HK-2 (cell line): ENCODE data around the gene DOK4.
"Not testable (repeated sequence)": the region's sequence is repeated elsewhere in the genome, so short reads cannot be mapped to it uniquely, and the experiment has no call there.

Experiments
- DNase-seq: peaks from one replicate; pipeline ENCODE4 v3.0.0-alpha.2; 2018; ENCODE audit not compliant: unreplicated experiment

DOK4 gene

GRCh38 chr16:57502048-57502775 is 15.9 kb upstream of the DOK4 start:
- no peak for DNase-seq

GRCh38 chr16:57501492-57501891 is 15.2 kb upstream of the DOK4 start:
- no peak for DNase-seq

- DNase-seq, result no peak
Observed at GRCh38 chr16:57500578-57501111, 14.4 kb upstream of the DOK4 start.

DNA sequence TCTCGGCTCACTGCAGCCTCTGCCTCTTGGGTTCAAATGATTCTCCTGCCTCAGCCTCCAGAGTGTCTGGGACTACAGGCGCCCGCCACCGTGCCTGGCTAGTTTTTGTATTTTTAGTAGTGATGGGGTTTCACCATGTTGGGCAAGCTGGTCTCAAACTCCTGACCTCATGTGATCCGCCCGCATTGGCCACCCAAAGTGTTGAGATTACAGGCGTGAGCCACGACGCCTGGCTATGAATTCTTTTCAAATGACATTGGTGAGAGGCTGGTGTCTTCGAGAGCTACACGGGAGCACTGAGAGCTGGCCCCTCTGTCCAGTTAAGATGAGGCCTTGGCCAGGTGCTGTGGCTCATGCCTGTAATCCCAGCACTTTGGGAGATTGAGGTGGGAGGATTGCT is 13.6 kb upstream of the DOK4 start:
- not testable (repeated sequence) for DNase-seq

- DNase-seq, result no peak
Observed at GRCh38 chr16:57498031-57498430, 11.7 kb upstream of the DOK4 start.

GRCh38 chr16:57497121-57497520 is 10.8 kb upstream of the DOK4 start:
- DNase-seq, result no peak

DNA sequence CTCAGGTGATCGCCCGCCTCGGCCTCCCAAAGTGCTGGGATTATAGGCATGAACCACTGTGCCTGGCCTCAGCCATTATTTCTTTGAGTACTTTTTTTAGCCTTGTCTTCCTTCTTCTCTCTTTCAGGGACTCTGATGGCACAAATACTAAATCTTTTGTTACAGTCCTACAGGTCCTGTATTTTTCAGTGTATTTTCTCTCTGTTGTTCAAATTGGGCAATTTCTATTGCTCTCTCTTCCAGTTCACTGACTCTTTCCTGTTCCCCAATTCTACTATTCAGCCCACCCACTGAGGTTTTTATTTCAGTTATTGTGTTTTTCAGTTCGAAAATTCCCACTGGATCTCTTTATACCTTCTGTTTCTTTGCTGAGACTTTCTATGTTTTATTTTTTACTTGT is 7.5 kb upstream of the DOK4 start:
- DNase-seq, result no peak

- no peak for DNase-seq
Observed at GRCh38 chr16:57489229-57489628, 2.9 kb upstream of the DOK4 start.

DNA sequence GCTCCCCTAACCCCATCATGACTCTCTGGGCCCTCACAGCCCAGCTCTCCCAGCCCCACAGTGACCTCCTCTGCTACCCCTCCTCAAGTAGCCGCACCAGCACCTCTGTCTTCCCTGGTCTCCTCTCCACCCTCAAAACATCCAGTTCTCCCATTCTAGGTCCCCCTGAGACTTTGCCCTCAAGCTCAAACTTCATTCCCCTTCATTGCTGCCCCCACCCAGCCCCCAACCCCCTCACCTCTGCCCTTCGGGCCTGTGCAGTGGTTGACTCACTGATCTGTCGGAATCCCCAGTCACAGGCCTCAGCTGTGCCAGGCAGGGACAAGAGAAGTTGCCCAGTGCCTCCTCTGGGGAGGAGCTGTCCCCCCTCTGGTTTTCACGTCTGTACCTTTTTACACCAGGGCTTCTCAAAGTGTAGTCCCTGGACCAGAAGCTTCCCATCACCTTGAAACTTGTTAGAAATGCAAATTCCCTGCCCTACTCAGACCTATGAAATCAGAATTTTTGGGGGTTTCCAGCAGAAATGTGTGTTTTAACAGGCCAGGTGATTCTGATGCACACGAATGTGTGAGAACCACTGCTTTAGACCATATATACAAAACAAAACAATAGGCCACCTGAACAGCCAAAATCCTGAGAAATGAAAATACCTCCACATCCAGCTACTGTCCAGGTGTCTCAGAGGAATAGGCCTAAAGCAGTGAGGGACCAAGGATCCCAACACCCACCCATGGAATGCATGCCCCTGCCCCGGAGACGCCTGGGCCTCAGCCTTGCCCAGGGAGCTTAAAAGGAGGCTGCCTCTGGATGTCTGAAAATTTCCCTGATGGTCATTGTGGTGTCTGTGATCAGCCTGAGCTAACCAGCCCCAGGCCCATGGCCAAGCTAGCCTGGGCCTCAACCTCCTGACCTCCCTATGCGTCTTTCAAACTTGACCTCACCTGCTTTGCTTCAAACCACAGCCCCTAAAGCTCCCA is 853 bp upstream of the DOK4 start:
- DNase-seq, result peak; percentile 29

GRCh38 chr16:57485091-57485915 is 990 bp downstream of the DOK4 start:
- no peak for DNase-seq

DNA sequence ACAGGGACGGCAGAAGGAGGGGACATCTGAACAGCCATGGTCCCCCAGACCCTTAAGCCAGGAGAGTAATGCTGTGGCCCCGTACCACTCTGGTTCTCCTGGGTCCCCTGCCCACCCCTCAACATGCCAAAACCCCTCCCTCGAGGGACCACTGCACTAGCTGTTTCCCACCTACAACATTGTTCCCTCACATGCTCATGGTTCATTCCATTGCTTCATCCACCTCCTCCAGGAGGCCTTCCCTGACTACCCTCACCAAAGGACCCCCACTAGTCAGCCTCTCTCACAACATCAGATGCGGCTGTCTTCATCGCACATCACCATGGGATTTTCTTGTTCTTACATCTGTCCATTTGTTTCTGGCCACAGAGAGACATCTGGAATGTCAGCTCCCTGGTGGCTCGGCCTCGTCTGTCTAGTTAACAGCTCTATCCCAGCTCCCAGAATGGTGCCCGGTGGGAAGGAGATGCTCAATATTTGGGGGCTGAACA is 1.7 kb downstream of the DOK4 start:
- no peak for DNase-seq

DNA sequence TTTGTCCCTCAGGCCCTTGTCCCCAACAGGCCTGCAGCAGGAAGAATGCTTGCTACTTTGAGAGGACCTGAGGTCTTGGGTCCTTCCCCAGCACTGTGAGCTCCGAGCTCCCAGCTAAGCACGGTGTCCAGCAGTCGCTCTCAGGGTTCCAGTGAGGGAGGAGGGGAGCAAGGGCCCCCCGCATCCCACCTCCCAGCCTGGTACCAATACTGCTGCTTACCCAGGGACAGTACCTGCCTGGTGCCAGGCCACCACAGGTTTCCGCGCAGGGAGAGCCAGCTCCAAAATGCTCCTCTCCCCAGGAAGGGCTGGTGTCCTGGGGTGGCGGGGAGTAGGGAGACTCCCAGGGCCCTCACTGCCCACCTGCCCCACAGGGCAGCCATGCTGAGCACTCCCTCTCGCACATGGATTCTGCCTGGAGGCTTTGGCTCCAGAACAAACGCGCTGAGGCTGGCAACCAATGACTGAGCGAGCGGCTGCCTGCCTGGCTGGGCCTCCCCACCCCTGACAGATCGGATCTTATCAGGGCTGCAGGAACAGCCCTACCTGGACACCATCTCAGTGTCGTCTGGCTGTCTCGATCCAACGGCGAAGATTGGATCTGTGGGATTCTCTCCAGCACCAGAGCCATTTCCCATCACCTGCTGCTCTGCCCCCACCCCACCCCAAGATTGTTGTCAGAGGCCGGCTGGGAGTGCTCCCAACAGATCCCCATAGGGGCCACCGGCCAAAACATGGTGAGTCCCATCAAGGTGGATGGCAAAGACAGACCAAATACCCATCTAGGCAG is 2.4 kb downstream of the DOK4 start:
- no peak for DNase-seq

- DNase-seq, result no peak
Observed at GRCh38 chr16:57482845-57483545, 3.3 kb downstream of the DOK4 start.

DNA sequence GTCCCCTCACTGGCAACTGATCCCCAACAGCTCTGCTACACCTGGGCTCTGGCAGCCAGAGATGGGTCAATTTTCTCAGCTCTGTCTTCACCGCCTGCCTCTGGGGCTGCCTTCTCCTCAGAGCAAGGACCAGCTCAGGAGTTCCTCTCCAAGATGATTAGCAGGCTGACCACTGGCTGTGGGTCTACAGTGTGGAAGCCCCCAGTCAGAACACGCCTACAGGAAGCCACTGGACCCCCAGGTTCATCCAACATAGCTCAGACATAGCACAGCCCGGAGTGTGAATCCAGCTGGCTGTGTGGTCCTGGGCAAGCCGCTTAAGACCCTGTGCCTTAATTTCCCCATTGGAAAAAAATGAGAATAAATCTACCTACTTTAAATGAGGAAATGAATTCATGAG is 4.9 kb downstream of the DOK4 start:
- DNase-seq, result no peak

- no peak for DNase-seq
Observed at GRCh38 chr16:57480754-57481230, 5.5 kb downstream of the DOK4 start.

DNA sequence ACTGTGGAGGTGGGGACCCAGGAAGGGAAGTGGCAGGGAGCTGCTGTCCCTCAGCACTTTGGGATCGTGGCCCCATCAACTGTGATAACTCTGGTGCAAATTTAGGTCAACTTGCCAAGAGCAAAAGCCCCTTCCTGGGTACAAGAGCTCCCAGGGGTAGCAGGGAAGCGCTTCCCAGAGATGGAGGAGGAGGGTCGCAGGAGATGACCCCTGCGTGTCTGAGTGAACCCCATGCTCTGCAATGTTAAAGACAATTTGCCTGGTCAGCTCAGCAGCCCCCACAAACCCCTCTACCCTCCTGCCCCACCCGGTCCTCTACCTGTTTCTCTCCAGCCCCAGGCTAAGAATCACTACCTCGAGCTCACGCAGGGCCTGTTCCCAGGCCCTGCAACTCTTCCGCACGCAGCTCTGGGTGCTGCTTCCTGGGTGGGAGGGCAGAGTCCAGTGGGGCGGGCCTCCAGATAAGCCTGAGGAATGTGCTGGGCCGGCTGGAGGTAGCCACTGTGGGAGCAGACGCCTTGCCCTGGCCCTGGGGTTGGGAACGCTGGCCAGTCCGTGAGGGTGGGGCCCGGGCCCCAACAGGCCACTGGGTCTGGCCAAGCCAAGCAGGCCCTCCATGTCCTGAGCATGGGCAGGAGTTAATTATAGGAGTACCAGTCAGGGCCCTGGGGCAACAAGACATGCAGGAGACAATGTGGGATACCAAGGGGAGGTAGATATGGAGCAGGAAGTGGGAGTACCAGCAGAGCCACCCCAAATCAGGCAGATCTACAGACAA is 6.1 kb downstream of the DOK4 start:
- peak; percentile 89 for DNase-seq

DNA sequence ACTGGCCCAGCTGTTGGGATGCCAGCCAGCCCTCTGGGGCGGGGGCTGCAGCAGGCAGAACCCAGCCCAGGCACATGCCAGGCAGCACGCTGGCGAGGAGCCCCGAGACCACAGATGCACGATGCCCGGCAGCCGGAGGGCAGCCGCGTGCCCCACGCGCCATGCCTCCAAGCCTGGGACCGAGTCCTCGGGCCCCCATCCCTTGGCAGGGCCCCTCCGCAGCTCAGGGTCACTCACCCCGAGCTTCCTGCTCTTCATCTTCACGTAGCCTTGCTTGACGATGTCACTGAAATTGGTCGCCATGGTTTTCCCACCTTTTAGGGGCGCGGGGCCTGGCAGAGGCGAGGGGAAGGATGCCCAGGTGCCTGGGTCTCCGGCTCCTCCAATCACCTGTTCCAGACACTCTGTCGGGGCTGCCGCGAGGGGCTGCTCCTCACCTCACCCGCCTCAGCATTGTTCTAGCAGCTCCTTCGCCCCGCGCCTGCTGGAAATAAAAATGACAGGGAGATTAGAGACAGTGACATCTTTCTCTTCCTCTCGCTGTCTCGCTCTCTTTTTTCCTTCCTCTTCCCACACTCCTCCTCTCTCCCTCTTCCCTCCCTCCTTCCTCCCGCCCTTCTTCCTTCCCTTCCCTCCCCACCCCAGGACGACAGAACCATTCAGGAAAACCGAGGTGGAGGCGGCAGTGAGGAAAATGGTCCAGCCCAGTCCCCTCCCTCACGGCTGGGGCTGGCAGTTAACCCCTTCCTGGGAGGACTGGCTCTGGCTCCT is 6.9 kb downstream of the DOK4 start:
- DNase-seq, result peak; percentile 83

DNA sequence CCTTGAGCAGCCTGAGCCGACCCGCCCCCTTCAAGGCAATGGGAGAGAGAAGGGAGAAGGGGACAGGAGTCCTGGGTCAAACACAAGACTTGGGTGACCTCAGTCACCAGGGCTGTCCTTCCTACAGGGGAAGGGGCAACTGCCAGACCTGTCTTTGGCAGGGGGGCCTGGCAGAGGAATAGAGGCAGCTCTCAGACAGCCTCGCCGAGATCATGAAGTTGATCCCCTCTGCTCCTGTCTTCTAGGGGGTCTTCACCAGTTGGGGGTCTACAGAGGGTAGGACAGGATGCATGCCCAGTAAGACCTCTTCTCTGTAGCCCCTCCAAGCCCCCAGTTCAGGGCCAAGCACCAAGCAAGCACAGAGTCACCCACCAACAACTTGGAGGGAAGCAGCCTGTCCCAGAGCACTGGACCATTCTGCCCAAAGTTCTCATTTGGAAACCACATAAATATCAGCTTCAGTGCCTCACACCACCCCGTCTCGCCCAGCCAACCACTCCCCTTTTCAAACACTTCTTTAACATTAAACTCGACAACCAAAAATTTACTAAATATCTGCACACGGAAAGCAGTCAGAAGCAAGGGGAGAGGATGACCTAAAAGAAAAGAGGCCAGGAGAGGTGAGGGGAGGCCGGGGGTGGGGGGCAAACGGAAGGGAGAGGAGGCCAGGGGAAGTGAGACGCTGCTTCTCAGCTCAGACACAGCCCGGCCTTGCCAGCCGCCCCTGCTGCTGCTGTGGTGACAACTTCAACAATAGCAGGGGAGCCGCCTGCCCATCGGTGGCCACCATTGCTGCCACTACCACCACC is 7.7 kb downstream of the DOK4 start:
- DNase-seq, result no peak
